Smooth muscle cell (in vitro differentiated cells): Measurements from ENCODE around the gene FOXJ3. TPM values are rescaled to one million over a fixed set of nuclear protein-coding genes. Genes with fewer than 3 reads are reported as not detected.

Source experiments
- DNase-seq: peaks from one replicate; lab custom pipeline; 2025; ENCODE audit not compliant: unreplicated experiment; lab: John Stamatoyannopoulos, UW
- H2AFZ ChIP-seq: fragments of 200-600 bp; sonication (generic); 2 replicates; pipeline ENCODE4 v1.6.0; 2016; ENCODE audit warnings: antibody characterized with exemption, low read depth, mild to moderate bottlenecking
- H3F3A ChIP-seq: fragments of 200-600 bp; sonication (generic); 2 replicates; pipeline ENCODE4 v1.6.0; 2017; ENCODE audit warnings: antibody characterized with exemption, low read depth
- H3K27ac ChIP-seq: fragments of 200-600 bp; sonication (generic); 2 replicates; pipeline ENCODE4 v1.5.1; 2016; ENCODE audit warnings: low read depth, mild to moderate bottlenecking
- H3K27me3 ChIP-seq: fragments of 200-600 bp; sonication (generic); 2 replicates; pipeline ENCODE4 v1.6.1; 2016; ENCODE audit warnings: low read depth, mild to moderate bottlenecking
- H3K36me3 ChIP-seq: fragments of 200-600 bp; sonication (generic); 2 replicates; pipeline ENCODE4 v1.5.1; 2016; ENCODE audit warnings: low read depth
- H3K4me1 ChIP-seq: fragments of 200-600 bp; sonication (generic); 2 replicates; pipeline ENCODE4 v1.5.1; 2016; ENCODE audit warnings: low read depth
- H3K4me2 ChIP-seq: fragments of 200-600 bp; sonication (generic); 2 replicates; pipeline ENCODE4 v1.6.0; 2016; ENCODE audit warnings: mild to moderate bottlenecking
- H3K4me3 ChIP-seq: fragments of 200-600 bp; sonication (generic); 2 replicates; pipeline ENCODE4 v1.5.1; 2016; ENCODE audit warnings: mild to moderate bottlenecking
- H3K79me2 ChIP-seq: fragments of 200-600 bp; sonication (generic); 2 replicates; pipeline ENCODE4 v1.6.0; 2016; ENCODE audit warnings: low read depth, mild to moderate bottlenecking
- H3K9ac ChIP-seq: fragments of 200-600 bp; sonication (generic); 2 replicates; pipeline ENCODE4 v1.6.0; 2016; ENCODE audit warnings: low read depth
- H3K9me3 ChIP-seq: fragments of 200-600 bp; sonication (generic); replicated peaks from 2 replicates; pipeline ENCODE4 v1.5.1; 2016; ENCODE audit warnings: low read depth
- H4K20me1 ChIP-seq: fragments of 200-600 bp; sonication (generic); 2 replicates; pipeline ENCODE4 v1.6.0; 2016; ENCODE audit warnings: low read depth
- WGBS: methylation state at CpG from one replicate; pipeline ENCODE4 v1.1.7; 2016; ENCODE audit warnings: low lambda C conversion rate; 5-methylcytosine and 5-hydroxymethylcytosine counted together
- polyA plus RNA-seq: library from polyadenylated mRNA; unstranded; fragments of >200 nt; fragmentation: Nextera tagmentation; extraction: Ambion mirVana; gene quantifications from 2 replicates; pipeline ENCODE4 v1.2.1, GENCODE V29; 2016
- total RNA-seq: library from RNA; depleted of rRNA; stranded (reverse); fragments of >200 nt; gene quantifications from 2 replicates; pipeline ENCODE4 v1.2.3, GENCODE V29; 2014
- TF ChIP-seq, protein P1 (sequence below): fragments of 200-600 bp; sonication (generic); IDR thresholded peaks from 2 replicates; pipeline ENCODE4 v1.5.1; 2017; ENCODE audit warnings: borderline replicate concordance, mild to moderate bottlenecking, antibody characterized with exemption; ENCODE audit not compliant: insufficient read depth, poor library complexity, severe bottlenecking

Gene FOXJ3
- total and polyA plus RNA-seq, 2 experiments from 2014 or later: 19.3 to 40.9 TPM

DNA sequence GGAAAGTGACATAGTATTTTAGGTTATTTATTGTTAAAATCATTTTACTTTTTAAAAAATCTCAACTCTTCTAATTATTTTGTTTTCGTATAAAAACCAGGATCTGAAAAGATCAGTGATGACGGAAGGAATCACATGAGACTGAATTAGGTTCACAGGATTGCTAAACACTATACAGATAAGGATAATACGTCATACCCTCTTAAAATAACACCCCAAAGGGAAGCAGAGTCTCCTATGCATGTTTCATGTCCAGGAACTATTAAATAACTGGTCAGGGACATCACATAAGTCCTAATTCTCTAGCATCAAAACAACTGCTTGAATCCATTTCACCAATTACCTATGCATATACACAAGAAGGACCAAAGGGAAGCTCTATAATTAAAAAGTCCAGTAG is 84.9 kb downstream of the FOXJ3 start:
- DNase-seq: no peak
- Histone ChIP-seq H3K9me3 (peaks cover 3% of the 10 kb centered on the region), H3K36me3 (peaks cover 4% of the 10 kb centered on the region), H2AFZ (no peak overlapping the region), H3F3A (no peaks in the 10 kb centered on the region), H3K4me2 (no peak overlapping the region), H3K79me2 (peaks cover 59% of the 10 kb centered on the region), H3K4me1 (no peaks in the 10 kb centered on the region), H3K4me3 (no peak overlapping the region), H3K27me3 (no peaks in the 10 kb centered on the region), H3K9ac (no peak overlapping the region), H3K27ac (no peak overlapping the region), H4K20me1 (peaks cover 42% of the 10 kb centered on the region)
- WGBS: 75% methylated on average over 3 of the region's 3 CpGs
- TF ChIP-seq, protein P1, sequence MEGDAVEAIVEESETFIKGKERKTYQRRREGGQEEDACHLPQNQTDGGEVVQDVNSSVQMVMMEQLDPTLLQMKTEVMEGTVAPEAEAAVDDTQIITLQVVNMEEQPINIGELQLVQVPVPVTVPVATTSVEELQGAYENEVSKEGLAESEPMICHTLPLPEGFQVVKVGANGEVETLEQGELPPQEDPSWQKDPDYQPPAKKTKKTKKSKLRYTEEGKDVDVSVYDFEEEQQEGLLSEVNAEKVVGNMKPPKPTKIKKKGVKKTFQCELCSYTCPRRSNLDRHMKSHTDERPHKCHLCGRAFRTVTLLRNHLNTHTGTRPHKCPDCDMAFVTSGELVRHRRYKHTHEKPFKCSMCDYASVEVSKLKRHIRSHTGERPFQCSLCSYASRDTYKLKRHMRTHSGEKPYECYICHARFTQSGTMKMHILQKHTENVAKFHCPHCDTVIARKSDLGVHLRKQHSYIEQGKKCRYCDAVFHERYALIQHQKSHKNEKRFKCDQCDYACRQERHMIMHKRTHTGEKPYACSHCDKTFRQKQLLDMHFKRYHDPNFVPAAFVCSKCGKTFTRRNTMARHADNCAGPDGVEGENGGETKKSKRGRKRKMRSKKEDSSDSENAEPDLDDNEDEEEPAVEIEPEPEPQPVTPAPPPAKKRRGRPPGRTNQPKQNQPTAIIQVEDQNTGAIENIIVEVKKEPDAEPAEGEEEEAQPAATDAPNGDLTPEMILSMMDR: no peak

DNA sequence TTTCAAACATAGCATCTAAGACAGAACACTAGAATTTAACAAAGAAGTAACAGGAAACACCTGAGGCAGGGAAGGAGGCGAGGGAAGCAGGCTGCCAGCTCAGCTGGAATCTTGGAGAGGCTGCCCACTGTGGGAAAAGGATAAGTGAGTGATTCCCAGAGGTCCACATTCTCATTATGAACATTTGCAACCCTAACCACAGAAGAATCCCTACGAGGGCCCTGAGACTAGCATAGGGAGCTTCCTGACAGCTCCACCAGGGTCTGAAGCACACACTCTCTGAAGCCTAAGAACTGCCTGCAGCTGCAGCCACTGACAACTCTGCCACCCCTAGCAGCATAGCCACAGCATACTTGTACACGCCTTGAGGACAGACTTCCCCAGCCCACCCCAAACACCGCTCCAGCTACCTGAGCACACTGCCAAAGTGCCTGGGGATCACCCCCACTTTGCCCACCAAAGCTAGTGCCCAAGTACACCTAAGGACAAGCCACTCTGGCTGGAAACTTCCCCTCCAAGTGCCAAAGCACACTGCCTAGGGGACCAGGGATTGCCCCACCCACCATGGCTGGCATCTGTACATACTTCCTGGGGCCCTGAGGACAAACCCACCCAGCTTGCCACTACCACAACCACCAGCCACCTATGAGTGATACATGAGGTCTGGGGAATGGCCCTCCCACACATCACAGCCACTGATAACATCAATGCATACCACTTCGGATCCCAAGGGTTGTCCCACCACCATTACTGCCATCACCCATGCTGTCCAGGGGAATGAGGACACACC is 93.9 kb downstream of the FOXJ3 start:
- 84% methylated on average over 5 of the region's 5 CpGs for WGBS
- DNase-seq: no peak
- H3K27ac ChIP-seq: no peak overlapping the region

DNA sequence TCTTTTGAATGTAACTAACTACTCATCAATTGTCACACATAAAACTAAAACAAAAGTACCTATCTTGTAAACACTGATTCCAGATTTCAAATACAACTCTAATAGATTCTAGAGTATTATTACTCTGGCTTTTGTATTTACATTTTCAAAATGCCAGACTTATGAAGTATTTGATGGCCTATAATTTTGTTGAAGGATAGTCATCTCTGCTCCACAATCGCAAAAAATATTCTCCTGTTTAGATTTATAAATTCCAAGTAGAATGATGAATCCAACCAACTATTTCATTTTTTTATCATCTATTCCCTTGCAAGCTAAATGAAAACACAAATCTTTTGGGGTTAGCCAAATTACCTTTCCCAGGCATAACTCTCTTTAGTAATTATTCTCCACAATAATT is 95.5 kb downstream of the FOXJ3 start:
- DNase-seq: no peak

More for the DNA sequence above, 93.9 kb downstream of the FOXJ3 start:
- Histone ChIP-seq H3K9me3 (peaks cover 7% of the 10 kb centered on the region), H2AFZ (no peak overlapping the region), H4K20me1 (peaks cover 58% of the 10 kb centered on the region), H3K27me3 (no peaks in the 10 kb centered on the region), H3K4me2 (no peak overlapping the region), H3K4me3 (no peak overlapping the region), H3F3A (no peaks in the 10 kb centered on the region), H3K79me2 (peaks cover 95% of the 10 kb centered on the region), H3K9ac (no peak overlapping the region), H3K36me3 (peaks cover 21% of the 10 kb centered on the region), H3K4me1 (no peaks in the 10 kb centered on the region)
- TF ChIP-seq, protein P1: no peak

More for the DNA sequence above, 95.5 kb downstream of the FOXJ3 start:
- Histone ChIP-seq H2AFZ (no peak overlapping the region), H3K27ac (no peak overlapping the region), H3K27me3 (no peaks in the 10 kb centered on the region), H3F3A (no peaks in the 10 kb centered on the region), H3K9me3 (peaks cover 7% of the 10 kb centered on the region), H3K4me1 (no peaks in the 10 kb centered on the region), H3K36me3 (peaks cover 21% of the 10 kb centered on the region), H3K9ac (no peak overlapping the region), H4K20me1 (peaks cover 42% of the 10 kb centered on the region), H3K4me2 (no peak overlapping the region), H3K4me3 (no peak overlapping the region), H3K79me2 (peaks cover 86% of the 10 kb centered on the region)
- TF ChIP-seq, protein P1: no peak
- 98% methylated on average over 1 of the region's 1 CpG for WGBS
